GM19035 (cell line): Measurements from ENCODE around the gene USP16.
A peak's percentile ranks its signal among the peaks of the same experiment; 100 is the strongest.
"Not testable (repeated sequence)": the region's sequence is repeated elsewhere in the genome, so short reads cannot be mapped to it uniquely, and the experiment has no call there.

Source experiments
- ATAC-seq: cut with Tn5 transposase; IDR thresholded peaks from one replicate; pipeline ENCODE4 v1.9.1; 2021; ENCODE audit not compliant: unreplicated experiment

USP16 gene

GRCh38 chr21:29024474-29025327, at the start of gene USP16:
USP16 (plus strand) TSS chr21:29024668; CDS start chr21:29027914, 3,246 bp downstream.
- ATAC-seq = peak; percentile 98

DNA sequence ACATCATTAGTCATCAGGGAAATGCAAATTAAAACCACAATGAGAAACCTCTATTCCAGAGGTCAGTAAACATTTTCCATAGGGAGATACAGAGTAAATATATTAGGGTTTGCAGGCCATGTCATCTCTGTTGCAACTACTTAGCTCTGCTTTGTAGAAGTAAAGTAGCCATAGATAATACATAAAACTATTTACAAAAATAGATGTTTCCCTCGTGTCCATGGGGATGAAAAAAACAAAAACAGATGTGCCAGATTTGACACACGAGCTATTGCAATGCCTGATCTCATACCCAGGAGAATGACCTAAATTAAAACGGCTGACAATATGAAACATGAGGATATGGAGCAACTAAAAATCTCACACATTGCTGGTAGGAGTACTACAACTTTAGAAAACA, 49.1 kb upstream of the USP16 start:
- no peak for ATAC-seq

DNA sequence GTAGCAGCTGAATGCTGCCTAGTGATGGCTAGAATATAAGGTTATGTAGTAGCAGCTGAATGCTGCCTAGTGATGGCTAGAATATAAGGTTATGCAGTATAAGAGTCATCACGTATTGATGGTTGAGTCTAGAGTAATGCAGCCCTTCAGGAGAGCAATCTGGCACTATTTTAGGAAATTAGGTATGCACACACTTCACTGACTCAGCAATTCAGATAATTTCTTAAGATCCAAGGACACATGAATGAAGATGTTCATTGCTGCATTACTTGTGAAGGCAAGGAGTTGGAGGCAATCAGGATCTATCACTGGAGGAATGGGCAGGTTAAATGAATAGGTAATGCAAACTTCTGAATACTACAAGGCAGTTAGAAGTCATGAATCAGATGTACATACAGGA, 45.4 kb upstream of the USP16 start:
- ATAC-seq = no peak

DNA sequence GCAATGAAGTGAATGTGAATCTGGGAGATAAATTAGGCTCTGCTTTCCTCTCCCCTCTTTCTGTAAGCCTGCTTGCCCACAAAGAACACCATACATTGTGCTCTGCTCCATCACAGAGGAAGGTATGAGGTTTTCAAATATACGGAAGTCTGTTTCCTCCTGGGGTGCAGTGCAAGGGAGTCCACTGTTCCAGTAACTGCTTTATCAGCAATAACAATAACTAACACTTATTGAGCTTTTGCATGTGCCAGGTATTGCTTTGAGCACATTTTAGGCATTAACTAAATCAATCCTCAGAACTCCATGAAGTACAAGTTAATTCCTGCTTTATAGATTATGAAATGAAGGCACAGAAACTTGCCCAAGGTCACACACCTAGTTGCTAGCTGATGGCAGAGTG, 41.8 kb upstream of the USP16 start:
- no peak for ATAC-seq

DNA sequence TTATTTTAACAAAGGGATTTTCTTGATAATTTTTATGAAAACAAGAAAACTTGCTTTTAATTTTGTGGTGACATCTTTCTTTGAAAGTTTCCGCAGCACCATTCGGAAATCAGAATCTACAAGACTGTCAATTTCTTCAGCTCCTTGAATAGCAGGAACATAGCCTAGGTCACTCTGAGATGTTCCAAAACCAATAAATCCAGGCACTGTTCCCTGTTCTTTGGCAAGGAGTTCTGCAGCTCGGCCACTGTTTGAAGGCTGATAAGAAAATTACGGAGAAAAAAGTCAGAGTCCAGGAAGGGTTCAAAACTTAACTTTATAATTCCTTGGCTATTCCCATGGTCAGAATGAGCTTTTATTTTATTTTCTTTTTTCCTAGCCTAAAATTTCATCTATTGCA, 37.8 kb upstream of the USP16 start:
- no peak for ATAC-seq

DNA sequence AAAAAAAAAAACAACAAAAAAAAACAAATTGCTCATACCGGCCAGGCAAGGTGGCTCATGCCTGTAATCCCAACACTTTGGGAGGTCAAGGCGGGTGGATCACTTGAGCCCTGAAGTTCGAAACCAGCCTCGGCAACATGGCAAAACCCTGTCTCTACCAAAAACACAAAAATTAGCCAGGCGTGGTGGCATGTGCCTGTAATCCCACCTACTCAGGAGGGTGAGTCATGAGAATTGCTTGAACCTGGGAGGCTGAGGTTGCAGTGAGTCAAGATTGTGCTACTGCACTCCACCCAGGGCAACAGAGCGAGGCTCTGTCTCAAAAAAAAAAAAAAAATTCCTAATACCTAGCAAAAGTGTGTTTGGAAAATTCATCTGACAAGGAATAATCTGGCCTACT, 36.3 kb upstream of the USP16 start:
- ATAC-seq = not testable (repeated sequence)

- peak; percentile 3 for ATAC-seq
Measured at GRCh38 chr21:28991861-28992525, 32.5 kb upstream of the USP16 start.

- ATAC-seq = peak; percentile 99
Measured at GRCh38 chr21:28992526-28993292, 31.8 kb upstream of the USP16 start, which contains the start of gene LTN1. LTN1 (minus strand) TSS chr21:28992877; CDS start chr21:28992805, 72 bp downstream.

- ATAC-seq = no peak
Measured at GRCh38 chr21:28993293-28993629, 31.2 kb upstream of the USP16 start.

DNA sequence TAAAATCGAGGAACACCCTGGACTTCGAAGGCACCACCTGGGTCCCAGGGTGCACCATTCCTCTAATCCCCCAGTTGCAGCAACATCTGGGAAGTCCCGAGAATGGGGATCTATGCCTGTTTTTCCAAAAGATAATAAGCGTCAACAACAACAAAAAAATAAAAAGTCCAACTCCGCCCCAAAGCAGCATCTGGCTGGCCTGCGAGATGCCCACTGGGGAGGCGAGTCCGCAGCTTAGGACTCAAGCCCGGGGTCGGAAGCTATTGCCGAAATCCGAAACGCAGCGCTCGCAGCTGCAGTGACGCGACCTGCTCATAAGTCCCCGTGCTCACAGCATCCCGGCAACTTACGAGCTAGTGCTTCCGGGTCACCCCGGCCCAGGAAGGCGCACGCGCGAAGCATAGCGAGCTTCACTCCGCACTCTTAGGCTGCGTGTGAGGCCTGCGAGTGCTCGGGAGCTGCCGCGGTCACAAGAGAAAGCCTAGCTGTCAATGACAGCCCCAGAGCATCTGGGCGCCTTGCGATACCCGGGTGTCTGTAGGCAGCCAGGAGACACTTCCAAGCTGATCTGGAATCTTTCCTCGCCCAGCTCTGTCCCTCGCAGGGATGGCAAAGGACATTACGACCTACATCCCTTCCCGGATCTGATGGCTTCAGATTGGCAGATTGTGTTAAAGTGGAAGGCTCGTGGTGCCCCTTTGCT, 21.9 kb upstream of the USP16 start:
- peak; percentile 100 for ATAC-seq

GRCh38 chr21:29005696-29006095, 18.8 kb upstream of the USP16 start:
- ATAC-seq = no peak

DNA sequence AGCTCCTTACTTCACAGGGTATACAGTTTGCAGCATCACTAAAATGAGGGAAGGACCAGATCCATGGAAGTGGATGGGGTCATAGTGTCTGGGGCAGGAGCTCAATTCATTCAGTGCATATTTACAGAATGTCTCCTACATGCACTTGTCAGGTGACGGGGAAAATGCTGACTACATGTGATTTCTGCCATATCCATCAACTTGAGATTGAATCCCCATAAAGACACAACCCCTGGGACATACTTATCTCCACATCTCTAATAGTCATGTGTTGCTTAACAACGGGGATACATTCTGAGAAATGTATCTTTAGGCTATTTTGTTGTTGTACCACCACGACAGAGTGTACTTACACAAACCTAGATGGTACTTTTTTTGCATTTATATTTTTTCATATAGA, 17.3 kb upstream of the USP16 start:
- ATAC-seq = no peak

DNA sequence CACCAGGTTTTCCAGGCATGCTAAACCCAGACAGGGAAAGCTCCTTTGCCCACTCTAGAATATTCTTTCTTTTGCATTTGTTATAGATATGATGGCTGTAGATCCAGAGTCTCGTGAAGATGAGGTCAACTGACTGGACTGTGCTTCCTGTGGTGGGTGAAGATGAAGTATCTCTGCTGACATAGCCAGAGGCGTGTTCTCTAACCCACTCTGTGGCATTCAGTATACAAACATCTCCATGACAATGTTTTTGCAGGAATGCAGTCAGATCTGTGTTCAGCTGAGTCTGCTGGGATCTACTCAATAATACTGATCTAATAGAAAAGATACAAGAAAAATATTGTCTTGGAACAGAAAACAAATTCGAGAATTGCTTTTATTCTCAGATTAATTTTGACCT, 16.7 kb upstream of the USP16 start:
- ATAC-seq = no peak

GRCh38 chr21:29008367-29008766, 16.1 kb upstream of the USP16 start:
- ATAC-seq = no peak

GRCh38 chr21:29011236-29011635, 13.2 kb upstream of the USP16 start:
- ATAC-seq = not testable (repeated sequence)

DNA sequence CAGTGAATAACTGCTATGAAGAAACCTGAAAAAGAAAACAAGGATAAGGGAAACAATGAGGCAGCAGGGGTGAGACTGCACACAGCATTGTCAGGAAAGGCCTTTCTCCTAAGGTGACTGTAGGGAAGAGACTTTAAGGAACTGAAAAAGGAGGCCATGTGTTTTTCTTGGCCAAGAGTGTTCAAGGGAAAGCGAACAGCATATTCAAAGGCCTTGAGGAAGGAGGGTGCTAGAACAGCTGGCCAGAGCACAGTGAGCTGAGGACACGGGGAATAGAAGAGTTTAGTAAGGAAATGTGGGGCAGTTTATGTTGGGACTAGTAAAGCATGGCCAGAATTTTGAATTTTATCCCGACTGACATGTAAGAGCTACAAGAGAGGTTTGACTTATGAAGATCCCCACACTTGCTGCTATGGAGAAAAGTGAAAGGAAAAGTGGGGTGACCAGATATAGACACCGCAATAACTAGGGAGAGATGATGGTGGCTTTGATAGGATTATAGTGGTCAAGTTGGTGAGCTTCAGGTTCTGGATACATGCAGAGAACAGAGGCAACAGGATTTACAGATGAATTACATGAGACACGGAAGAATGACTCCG, 6.7 kb upstream of the USP16 start:
- no peak for ATAC-seq

- peak; percentile 6 for ATAC-seq
Measured at GRCh38 chr21:29018540-29018939, 5.9 kb upstream of the USP16 start.

- no peak for ATAC-seq
Measured at GRCh38 chr21:29022166-29022565, 2.3 kb upstream of the USP16 start.

- no peak for ATAC-seq
Measured at GRCh38 chr21:29025328-29025713, 853 bp downstream of the USP16 start.

DNA sequence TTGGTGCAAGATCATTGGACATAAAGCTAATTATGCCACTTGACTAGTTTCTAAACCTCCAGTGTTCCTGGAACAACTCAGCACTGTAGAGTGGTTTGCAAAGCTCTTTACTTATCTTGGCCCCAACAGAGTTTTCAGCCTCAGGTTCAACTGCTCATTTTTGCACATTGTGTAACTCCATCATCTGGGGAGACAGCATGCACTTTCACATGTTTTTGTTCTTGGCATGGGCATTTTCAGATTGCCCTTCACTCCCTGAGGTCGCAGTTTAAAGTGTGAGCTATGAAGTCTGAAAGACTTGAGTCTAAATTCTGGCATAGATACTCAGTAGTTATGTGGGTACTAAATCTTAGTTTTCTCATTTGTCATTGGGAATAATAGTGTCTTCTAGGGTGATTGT, 5.1 kb downstream of the USP16 start:
- no peak for ATAC-seq

DNA sequence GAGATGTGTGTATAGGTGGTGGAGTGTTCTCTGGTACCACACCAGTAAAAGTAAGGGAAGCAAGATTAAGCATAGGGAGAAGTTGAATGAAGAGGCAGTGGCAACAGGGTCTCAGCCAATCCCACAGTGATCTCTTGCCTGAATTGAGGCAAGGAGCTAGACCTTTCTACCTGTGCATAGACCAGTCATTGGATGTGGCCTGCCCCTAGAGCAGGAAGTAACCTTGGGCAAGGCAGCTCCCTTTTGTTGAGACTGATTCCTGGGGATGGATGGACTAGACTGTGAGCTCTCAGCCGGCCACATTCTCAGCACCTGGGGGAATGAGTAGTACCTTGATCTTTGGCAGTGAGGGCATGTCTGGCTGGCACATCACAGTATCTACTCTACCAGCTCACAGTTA, 6.4 kb downstream of the USP16 start:
- ATAC-seq = no peak
